HG03175 (cell line): ENCODE measurements around the gene SLX4.
"Not testable (repeated sequence)": the region's sequence is repeated elsewhere in the genome, so short reads cannot be mapped to it uniquely, and the experiment has no call there.

ENCODE experiments used
- ATAC-seq: cut with Tn5 transposase; IDR thresholded peaks from one replicate; pipeline ENCODE4 v1.9.1; 2021; ENCODE audit warnings: mild to moderate bottlenecking, moderate library complexity; ENCODE audit not compliant: unreplicated experiment

Gene SLX4

DNA sequence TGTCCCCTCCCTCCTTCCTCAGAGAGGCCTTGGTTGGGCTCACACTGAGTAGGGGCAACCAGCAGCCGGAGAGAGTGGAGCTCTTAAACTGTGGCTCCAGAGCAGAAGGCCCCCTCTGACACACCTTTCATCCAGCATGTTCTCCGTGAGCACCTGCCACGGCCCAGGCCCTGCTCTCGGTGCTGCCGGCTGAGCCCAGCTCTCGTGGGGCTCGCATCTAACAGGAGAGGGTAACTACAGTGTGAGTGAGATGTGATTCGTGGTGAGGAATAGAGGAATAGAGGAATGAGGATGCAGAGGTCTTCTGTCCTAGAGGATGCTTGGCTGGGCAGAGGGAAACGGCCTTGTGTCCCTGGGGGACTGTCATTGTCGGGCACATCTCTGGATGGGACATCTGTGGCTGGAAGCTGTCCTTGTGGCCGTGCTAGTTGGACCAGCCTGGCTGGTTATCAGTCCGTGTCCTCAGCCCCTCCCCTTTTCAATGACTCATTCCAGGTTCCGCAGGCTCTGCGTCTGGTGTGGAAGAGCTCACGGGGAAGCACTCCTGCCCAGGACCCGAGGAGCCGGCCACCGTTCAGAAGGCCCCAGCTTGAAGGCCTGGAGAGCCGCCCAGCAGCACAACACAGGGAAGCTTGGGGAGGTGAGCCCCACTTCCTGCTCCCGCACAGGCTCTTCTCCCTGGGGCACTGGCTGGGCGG, 31.1 kb upstream of the SLX4 start:
- no peak for ATAC-seq

DNA sequence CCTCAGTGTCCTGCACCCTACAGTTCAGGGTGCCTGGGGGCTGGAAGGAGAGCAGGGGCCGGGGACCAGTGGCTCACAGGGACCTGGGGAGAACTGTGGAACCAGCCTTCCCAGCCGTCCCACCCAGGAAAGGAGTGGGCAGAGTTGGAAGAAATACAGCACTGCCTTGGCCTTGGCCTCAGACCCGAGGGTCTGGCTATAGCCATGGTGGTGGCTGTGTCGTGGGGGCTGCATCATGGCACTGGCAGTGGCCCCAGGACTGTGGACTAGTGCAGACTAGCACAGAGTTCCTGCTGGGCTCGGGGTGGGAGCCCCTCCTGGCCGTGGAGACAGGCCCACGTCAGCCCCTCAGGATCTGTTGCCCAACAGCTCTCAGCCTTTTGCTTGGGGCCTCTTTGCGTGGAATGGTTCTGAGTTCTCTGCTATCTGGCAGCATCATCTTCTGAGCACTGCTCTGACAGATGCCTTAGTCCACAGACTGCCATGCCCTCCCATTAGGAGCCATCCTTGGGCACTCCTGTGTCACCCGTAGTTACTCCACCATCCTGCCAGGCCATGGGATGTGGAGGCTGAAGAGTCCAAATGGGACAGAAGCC, 30.5 kb upstream of the SLX4 start:
- ATAC-seq, result no peak

DNA sequence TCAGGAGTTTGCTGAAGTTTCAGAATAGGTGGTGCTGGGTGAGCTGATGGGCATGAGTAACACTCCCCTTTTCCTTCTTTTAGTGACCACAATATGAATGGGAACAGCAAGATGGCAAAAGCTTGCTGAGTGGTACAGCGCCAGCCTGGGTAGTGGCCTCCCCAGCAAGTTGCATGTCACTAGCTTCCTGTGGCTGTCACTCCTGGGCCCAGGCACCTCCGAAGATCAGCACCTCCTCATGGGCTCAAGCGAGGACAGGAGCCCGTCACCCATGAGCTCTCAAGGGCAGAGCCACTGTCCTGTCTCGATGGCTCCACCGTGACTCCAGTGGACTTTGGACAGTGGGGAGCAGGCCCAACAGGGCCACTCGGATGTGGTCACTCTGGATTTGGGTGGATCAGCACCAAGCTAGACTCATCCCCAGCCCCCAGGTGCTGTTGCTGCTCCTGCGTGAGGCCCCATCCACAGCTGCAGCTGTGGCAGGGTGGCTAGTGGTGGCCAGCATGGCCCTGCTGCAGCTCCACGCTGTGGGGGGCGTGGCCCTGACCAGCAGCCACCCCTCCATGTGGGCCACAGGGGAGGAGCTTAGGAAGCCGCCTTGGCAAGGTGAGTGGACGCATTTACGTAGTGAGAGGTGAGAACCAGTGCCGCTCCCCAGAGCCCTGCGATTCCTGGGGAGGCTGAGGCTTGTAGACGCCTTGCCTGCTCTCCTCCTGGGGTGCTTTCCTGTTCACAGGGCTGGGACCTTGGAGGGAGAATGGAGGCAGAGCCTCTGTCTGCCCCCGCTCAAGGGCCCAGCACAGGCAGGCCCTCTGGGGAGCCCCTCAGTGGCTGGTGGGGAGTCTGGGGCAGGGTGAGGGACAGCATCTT, 29.5 kb upstream of the SLX4 start:
- no peak for ATAC-seq

DNA sequence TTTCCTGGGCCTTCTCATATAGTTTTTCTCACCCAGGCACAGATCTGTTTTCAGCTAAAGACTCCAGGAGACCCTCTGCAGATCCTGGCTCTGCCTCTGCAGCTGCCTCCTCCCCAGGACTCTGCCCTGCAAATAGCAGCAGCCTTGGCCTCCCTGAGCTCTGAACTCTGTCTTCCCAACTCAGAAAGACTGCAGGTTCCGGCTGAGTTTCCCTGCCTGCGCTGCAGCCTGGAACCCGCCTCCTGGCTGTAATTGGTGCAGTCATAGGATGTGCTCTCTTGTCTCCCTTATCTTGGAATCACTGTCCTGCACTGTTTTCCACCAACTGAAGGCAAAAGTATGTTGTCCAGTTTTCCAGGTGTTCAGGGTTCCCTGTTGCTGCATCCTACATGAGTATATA, 28.8 kb upstream of the SLX4 start:
- no peak for ATAC-seq

DNA sequence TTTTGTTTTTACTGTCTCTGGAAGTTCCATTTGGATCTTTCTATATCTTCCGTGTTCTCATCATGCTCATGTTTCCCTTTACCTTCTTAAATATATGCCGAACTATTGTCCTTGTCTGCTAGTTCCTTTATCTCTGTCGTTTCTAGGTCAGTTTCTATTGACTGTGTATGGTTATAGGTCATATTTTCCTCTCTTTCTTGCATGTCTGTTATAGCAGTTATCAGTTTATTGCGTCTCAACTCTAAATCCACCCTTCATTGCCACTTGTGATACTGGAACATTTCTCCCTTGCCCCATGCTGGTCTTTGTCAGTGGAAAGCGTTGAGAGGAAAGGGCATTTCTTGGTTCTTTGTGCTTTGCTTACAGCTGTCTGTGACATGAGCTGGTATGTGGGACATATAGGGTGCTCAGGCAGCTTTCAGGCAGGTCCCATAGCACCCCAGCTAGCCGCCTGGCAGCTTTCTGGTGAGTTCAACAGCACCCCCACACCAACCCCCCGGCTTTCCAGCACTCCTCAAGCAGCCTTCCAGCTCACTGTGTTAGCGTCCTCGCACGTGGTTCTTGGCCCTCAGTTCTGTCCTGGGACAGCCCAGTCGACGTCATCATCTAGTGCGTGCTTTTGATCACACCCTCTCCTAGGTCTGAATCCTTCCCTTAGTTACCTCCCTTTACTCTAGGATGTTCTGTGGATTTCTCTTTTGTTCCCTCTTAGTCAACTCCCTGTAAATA, 27.7 kb upstream of the SLX4 start:
- ATAC-seq, result no peak

DNA sequence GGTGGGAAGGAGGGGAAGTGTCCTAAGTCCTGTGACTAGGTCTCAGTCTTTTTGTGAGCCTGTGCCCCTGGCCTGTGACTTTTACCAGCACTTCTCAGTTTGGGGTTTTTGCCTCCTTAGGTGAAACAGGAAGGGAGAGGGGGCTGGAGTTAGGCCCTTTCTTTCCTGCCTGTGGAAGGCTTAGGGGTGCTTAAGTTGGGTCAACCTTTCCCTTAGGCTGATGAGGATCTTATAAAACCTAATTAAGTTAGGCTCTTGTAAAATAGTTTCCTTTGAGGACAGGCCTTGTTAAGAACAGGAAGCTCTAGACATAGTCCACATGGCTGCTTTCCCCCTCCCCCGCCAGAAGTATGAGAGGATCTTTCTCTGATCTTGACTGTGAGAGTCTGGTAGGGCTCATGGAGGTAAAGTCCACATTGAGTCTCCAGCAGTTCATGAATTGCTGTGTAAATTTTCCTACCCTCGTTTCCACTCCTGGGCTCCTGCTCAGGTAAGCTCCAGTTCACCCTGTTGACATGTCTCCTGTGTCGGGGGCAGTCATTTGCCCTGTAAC, 26.0 kb upstream of the SLX4 start:
- no peak for ATAC-seq

DNA sequence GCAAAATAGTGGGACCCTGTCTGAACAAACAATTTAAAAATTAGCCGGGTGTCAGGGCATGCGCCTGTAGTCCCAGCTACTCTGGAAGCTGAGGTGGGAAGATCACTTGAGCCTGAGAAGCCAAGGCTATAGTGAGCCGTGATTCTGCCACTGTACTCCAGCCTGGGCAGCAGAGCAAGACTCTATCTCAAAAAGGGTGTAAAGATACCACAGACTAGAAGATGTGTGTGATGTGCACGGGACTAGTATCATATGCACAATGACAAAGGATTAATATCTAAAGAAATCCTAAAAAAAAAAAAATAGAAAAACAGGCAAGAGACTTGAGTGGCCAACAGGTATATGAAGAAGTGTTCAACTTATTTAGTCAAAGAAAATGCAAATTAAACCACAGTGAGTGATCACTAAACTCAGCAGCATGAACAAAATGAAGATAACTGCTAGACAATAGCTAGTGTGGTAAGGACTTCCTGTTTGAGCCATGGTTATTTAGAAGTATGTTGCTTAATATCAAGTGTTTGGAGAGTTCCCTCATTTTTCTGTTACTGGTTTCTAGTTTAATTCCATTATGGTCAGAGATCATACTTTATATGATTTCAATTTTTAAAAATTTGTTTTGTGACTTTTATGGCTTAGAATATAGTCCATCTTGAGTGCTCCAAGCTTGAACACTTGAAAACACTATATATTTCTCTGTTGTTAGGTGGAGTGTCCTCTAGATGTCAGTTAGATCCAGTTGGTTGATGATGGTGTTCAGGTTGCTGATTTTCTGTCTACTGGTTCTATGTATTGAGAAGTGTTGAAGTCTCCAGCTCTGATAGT, 14.7 kb upstream of the SLX4 start:
- no peak for ATAC-seq

DNA sequence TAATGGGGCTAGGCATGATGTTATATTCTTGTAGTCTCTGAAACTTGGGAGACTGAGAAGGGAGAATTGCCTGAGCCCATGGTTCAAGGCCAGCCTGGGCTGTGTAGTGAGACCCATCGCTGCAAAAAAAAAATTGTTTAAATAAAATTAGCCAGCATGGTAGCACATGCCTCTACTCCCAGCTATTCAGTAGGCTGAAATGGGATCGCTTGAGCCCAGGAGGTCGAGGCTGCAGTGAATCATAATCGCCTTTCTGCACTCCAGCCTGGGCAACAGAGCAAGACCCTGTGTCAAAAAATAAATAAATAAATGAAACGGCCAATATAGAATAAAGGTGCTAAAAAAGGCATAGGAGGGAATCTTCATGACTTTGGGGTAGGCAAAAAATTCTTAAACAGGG, 13.9 kb upstream of the SLX4 start:
- no peak for ATAC-seq

DNA sequence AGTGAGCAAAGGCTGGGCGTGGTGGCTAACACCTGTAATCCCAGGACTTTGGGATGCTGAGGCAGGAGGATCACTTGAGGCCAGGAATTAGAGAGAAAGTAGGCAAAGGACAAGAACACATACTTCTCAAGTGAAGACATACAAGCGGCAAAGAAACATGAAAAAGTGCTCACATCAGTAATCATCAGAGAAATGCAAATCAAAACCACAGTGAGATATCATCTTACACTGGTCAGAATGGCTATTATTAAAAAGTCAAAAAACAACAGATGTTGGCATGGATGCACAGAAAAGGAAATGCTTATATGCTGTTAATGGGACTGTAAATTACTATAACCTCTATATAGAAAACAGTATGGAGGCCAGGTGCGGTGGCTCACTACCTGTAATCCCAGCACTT, 12.2 kb upstream of the SLX4 start:
- no peak for ATAC-seq

DNA sequence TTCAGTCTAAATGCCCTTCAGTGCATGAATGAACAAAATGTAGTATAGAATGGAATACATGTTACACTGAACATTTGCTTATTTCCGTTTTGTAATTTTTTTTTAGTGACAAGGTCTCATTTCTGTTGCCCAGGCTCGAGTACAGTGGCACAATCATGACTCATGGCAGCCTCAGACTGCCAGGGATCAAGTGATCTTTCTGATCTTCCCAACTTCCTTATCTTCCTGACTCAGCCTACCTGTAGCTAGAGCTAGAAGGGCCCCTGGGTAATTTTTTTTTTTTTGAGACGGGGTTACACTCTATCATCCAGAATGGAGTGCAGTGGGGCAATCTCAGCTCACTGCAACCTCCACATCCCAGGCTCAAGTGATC, 7.3 kb upstream of the SLX4 start:
- ATAC-seq, result no peak

DNA sequence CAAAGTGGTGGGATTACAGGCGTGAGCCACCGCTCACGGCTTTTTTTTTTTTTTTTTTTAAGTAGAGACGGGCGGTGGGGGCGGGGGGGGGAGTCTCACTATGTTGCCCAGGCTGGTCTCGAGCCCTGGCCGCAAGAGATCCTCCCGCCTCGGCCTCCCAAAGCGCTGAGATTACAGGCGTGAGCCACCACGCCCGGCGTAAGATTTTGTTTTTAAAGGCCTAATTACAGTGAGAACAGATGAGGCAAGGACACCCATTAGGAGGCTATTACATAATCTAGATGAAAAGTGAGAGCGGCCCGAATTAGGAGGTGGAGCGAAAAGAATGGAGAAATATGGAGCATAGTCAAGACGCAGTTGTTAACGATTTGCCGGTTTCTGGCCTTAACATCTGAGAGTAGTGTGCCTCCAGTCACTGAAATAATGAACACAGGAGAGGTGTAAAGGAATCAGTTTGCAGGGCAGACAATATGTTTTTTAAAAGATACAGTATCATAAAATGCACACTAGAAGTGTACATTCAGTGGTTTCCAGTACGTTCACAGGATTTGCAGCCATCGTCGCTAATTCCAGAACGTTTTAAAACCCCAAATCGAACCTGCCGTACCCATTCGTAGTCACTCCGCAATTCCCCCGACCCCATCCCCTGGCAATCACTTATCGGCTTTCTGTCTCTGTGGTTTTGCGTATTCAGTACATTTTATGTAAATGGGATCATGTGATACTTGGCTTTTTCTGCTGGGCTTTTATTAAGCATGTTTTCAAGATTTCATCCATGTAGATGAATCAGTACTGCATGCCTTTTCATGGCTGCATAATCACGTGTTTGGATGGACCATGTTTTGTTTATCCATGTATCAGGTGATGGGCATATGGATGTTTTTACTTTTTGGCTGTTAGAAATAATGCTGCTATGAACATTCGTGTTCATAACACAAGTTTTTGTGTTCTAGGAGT, 1.4 kb upstream of the SLX4 start:
- no peak for ATAC-seq

DNA sequence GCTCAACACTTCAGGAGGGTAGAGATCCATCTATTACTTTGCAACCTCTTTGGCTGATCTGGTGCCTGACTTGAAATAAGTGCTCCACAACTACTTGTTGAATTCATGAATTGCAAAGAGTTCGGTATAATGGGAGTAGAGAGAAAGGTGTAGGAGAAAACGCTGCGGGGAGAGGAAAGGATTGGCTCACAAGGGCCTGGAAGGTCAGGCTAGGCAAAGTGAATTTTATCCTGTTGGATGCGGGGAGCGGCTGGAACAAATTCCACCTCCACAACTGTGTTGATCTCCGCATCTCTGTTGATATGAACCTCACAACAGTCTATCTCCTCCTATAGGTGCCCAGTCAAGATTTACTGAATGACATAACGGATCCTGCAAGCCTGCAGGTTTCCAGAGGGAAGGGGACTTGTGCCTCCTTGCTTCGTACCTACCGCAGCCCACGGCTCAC, 684 bp downstream of the SLX4 start:
- ATAC-seq, result no peak

DNA sequence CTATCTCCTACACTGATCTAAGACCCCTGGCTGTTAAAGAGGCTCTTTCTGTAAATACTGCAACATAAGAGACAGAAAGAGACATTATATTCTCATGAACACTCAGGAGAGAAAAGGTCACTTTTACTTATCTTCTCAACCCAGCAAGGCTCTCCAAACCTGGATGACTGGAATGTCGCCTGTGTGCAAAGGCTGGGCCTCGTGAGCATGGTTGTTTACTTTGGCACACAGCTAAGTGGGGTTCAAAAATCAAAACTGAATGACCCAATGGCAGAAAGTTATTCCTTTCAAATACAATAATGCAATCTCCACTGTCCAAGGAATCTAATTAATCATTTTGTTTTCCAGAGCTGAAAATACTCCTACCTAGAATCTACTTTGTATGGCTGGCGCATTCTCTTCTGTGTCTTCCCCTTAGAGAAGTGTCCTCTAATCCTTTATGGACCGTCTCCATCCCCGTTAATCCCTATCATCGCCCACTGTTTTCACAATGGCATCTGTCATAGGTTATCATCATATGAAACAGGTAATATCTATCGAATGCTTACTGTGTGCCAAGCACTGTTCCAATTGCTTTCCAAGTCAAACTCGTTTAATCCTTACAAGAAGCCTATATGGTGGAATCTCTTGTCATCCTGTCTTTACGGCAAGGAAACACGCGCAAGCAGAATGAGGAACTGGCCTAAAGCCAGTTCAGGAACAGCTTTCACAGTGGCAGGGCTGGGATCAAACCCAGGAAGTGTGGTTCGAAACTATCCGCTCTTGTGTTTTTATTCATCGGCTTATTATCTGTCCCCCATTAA, 1.3 kb downstream of the SLX4 start:
- no peak for ATAC-seq

DNA sequence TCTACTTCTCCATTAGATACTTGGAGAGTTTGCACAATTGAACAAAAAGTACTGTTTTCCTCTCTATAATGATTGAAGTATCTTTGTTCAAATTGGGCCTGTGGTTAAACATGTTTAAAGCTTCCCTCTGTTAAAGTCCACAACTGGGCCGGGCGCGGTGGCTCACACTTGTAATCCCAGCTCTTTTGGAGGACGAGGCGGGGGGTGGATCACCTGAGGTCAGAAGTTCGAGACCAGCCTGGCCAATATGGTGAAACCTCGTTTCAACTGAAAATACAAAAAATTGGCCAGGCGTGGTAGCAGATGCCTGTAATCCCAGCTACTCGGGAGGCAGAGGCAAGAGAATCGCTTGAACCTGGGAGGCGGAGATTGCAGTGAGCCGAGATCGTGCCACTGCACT, 2.4 kb downstream of the SLX4 start:
- not testable (repeated sequence) for ATAC-seq

DNA sequence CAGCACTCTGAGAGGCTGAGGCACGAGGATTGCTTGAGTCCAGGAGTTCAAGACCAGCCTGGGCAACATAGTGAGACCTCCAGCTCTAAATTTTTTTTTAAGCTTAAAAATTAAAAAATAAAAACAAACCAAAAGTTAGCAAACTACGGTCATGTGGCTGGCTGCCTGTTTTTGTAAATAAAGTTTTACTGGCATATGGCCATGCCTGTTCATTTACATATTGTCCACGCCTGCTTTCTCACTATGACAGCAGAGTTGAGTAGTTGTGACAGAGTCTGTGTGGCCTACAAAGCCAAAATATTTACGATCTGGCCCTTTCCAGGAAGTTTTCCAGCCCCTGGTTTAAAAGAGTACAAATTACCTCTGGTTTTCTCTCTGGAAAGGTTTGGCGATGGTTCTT, 3.3 kb downstream of the SLX4 start:
- ATAC-seq, result no peak

DNA sequence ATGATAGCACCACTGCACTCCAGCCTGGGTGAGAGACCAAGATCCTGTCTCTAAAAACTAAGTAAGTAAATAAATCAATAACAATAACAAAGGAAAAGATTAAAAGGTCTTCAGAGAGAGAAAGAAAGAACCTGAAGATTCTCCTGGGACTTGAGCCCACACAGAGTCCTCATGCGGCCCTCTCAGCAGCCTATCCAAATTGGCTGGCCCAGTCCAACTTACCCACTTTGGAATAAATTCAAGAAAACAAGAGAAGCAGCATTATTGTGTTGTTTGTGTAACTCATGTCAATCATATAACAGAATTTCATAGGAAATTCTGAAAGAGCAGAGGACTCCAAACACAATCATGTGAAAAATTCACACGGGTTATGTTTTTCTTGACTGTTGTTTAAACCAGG, 3.8 kb downstream of the SLX4 start:
- ATAC-seq, result no peak

DNA sequence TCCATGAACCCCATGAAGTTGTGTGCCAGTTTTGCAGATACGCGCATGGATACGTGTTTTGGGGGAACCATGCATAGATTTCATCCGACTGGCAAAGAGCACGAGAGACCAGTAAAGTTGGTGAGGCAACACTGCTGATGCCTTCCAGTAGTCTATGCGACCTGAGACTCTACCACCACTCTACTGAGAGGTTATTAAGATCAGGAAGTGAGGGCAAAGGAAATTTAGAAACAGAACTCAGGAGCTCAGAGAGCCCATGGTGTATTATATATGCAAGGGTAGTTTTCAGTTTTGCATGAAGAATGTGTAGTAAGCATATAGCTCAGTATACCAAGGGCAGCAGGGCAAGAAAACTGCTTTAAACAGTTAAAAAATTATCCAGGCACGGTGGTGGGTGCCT, 4.2 kb downstream of the SLX4 start:
- ATAC-seq, result no peak

DNA sequence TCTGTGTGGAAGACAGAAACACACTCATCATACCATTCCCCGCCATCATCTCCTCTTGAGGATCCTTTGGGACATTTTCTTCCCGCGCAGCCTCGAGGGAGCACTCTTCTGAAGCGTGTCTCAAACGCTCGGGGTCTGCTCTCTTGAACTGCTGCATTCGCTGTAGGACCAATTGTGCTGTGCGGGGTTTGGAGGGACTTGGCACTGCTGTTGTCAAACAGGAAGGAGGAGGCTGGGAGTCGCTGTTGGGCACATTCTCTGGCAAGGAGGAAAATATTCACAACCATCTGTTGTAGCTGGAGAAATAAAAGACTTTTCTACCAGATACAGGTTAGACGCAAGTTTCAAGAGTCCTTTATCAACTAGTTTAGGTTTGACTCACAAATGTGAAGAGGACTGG, 5.0 kb downstream of the SLX4 start:
- ATAC-seq, result no peak
